Liver (tissue), 9 donors: ENCODE results near the gene HAND2. TPM values are rescaled to one million over a fixed set of nuclear protein-coding genes. Genes with fewer than 3 reads are reported as not detected.

Source experiments
- DNase-seq: peaks from one replicate; pipeline ENCODE4 v3.0.0-alpha.2; 2017; ENCODE audit warnings: low spot score
- H3K27ac ChIP-seq, 2 donors: one replicate each; pipeline ENCODE4 v1.7.0; 2013; ENCODE audit warnings: inconsistent platforms in 2 of 2, low read length in 2 of 2, control low read depth in 1 of 2, low read depth in 1 of 2, mild to moderate bottlenecking in 1 of 2
- H3K27me3 ChIP-seq, 4 donors: one replicate each; pipeline versions ENCODE4 v1.6.1 to v1.7.0; 2013; ENCODE audit warnings: low read length in 3 of 4, inconsistent platforms in 1 of 4, mild to moderate bottlenecking in 1 of 4, moderate library complexity in 1 of 4; ENCODE audit not compliant: control insufficient read depth in 4 of 4, insufficient read depth in 4 of 4
- H3K36me3 ChIP-seq, 4 donors: one replicate each; pipeline versions ENCODE4 v1.6.1 to v1.7.0; 2013; ENCODE audit warnings: low read length in 3 of 4, mild to moderate bottlenecking in 3 of 4, low read depth in 1 of 4, moderate library complexity in 1 of 4; ENCODE audit not compliant: control insufficient read depth in 4 of 4, insufficient read depth in 3 of 4
- H3K4me1 ChIP-seq, 4 donors: one replicate each; pipeline versions ENCODE4 v1.6.1 to v1.7.0; 2013; ENCODE audit warnings: low read length in 3 of 4, mild to moderate bottlenecking in 3 of 4, moderate library complexity in 1 of 4; ENCODE audit not compliant: control insufficient read depth in 4 of 4, insufficient read depth in 4 of 4
- H3K4me3 ChIP-seq, 3 donors: one replicate each; pipeline versions ENCODE4 v1.6.1 to v1.7.0; 2013; ENCODE audit warnings: low read length in 3 of 3, control low read depth in 1 of 3, low read depth in 1 of 3, mild to moderate bottlenecking in 1 of 3
- H3K9ac ChIP-seq, 2 donors: one replicate each; pipeline ENCODE4 v1.7.0; 2013; ENCODE audit warnings: low read length in 2 of 2, mild to moderate bottlenecking in 2 of 2, moderate library complexity in 2 of 2, control low read depth in 1 of 2, low read depth in 1 of 2
- H3K9me3 ChIP-seq, 4 donors: one replicate each; pipeline versions ENCODE4 v1.6.1 to v1.7.0; 2013; ENCODE audit warnings: low read length in 3 of 4; ENCODE audit not compliant: control insufficient read depth in 4 of 4
- ATF3 ChIP-seq: IDR thresholded peaks from 2 replicates; pipeline ENCODE4 v1.6.1; 2016; ENCODE audit warnings: antibody characterized with exemption
- EGR1 ChIP-seq, 2 donors: IDR thresholded peaks; 2 replicates each; pipeline ENCODE4 v1.6.1; 2016 to 2018; ENCODE audit warnings: antibody characterized with exemption in 2 of 2, low read depth in 2 of 2
- FOXA1 ChIP-seq: IDR thresholded peaks from 2 replicates; pipeline ENCODE4 v1.6.1; 2016; ENCODE audit warnings: antibody characterized with exemption
- FOXA2 ChIP-seq: IDR thresholded peaks from 2 replicates; pipeline ENCODE4 v1.6.1; 2016; ENCODE audit warnings: antibody characterized with exemption
- GABPA ChIP-seq, 2 donors: IDR thresholded peaks in 1 of 2; conservative IDR thresholded peaks in 1 of 2; 2 replicates each; pipeline ENCODE4 v1.6.1; 2016; ENCODE audit warnings: antibody characterized with exemption in 2 of 2, mild to moderate bottlenecking in 1 of 2, moderate library complexity in 1 of 2
- HNF4A ChIP-seq, 2 donors: conservative IDR thresholded peaks; 2 replicates each; pipeline ENCODE4 v1.6.1; 2016; ENCODE audit warnings: antibody characterized with exemption in 2 of 2, mild to moderate bottlenecking in 2 of 2
- HNF4G ChIP-seq: IDR thresholded peaks from 2 replicates; pipeline ENCODE4 v1.6.1; 2016; ENCODE audit warnings: antibody characterized with exemption
- JUND ChIP-seq, 2 donors: IDR thresholded peaks; 2 replicates each; pipeline ENCODE4 v1.6.1; 2016; ENCODE audit warnings: antibody characterized with exemption in 2 of 2
- MAX ChIP-seq: IDR thresholded peaks from 2 replicates; pipeline ENCODE4 v1.6.1; 2016; ENCODE audit warnings: antibody characterized with exemption
- NR2F2 ChIP-seq: IDR thresholded peaks from 2 replicates; pipeline ENCODE4 v1.6.1; 2016; ENCODE audit warnings: antibody characterized with exemption
- RAD21 ChIP-seq, 2 donors: IDR thresholded peaks; 2 replicates each; pipeline ENCODE4 v1.6.1; 2016; ENCODE audit warnings: antibody characterized with exemption in 2 of 2, mild to moderate bottlenecking in 2 of 2
- REST ChIP-seq: IDR thresholded peaks from 2 replicates; pipeline ENCODE4 v1.6.1; 2016; ENCODE audit warnings: antibody characterized with exemption, mild to moderate bottlenecking
- RXRA ChIP-seq, 2 donors: IDR thresholded peaks; 2 replicates each; pipeline ENCODE4 v1.6.1; 2017 to 2018; ENCODE audit warnings: antibody characterized with exemption in 2 of 2, mild to moderate bottlenecking in 1 of 2
- SP1 ChIP-seq: IDR thresholded peaks from 2 replicates; pipeline ENCODE4 v1.6.1; 2018; ENCODE audit warnings: antibody characterized with exemption, mild to moderate bottlenecking
- TAF1 ChIP-seq: conservative IDR thresholded peaks from 2 replicates; pipeline ENCODE4 v1.6.1; 2016; ENCODE audit warnings: antibody characterized with exemption, mild to moderate bottlenecking
- YY1 ChIP-seq: IDR thresholded peaks from 2 replicates; pipeline ENCODE4 v1.6.1; 2016; ENCODE audit warnings: antibody characterized with exemption, mild to moderate bottlenecking
- ZBTB33 ChIP-seq: IDR thresholded peaks from 2 replicates; pipeline ENCODE4 v1.6.1; 2016; ENCODE audit warnings: antibody characterized with exemption
- WGBS: extraction: QIAGEN DNeasy Blood & Tissue Kit; methylation state at CpG from one replicate; pipeline ENCODE4 v1.1.7; 2013; 5-methylcytosine and 5-hydroxymethylcytosine counted together
- polyA plus RNA-seq, 2 donors: library from polyadenylated mRNA; stranded (reverse) in 1 of 2; unstranded in 1 of 2; fragments of 200-250 nt in 1 of 2; fragments of >200 nt in 1 of 2; fragmentation: Nextera tagmentation in 1 of 2; extraction: Ambion mirVana in 1 of 2; gene quantifications; one replicate each; pipeline versions ENCODE4 v1.2.1 to v1.2.3, GENCODE V29; 2013 to 2015
- total RNA-seq, 2 donors: library from RNA; depleted of rRNA; stranded (reverse); fragments of >200 nt; gene quantifications; one replicate each; pipeline ENCODE4 v1.2.3, GENCODE V29; 2014
- donor health status: healthy.
- donor health status: healthy.
- donor health status: healthy.
- donor health status: healthy.
- donor health status: healthy.

The HAND2 gene
- total and polyA plus RNA-seq, 4 donors, result 2.1 to 4.7 (median 3.7) TPM

- no peak for TF ChIP-seq MAX
These were observed 20.7 kb downstream of the HAND2 start (continued) for GRCh38 chr4:173509036-173510001.

GRCh38 chr4:173508386-173509035, 21.5 kb downstream of the HAND2 start:
- 12% methylated on average over 34 of the region's 34 CpGs for WGBS
- no peak overlapping the region for H3K9ac ChIP-seq
- H3K27ac ChIP-seq, result peak overlapping the region; percentile 37 to 44
- no peaks in the 10 kb centered on the region for H3K9me3 ChIP-seq
- no peaks in the 10 kb centered on the region for H3K36me3 ChIP-seq
- DNase-seq, result no peak
- H3K4me1 ChIP-seq, result peaks cover 4 to 21% (median 7%) of the 10 kb centered on the region in 4 donors
- peak overlapping the region in 1 of 3 donors; percentile 34 for H3K4me3 ChIP-seq
- peaks cover 7 to 30% (median 14%) of the 10 kb centered on the region in 4 donors for H3K27me3 ChIP-seq
- TF ChIP-seq GABPA (IDR thresholded peaks at IDR 0.05 in 1 of 2, conservative IDR thresholded peaks at IDR 0.05 in 1 of 2), result no peak
- no peak for TF ChIP-seq ZBTB33
- TF ChIP-seq RAD21 (IDR thresholded peaks at IDR 0.05), result no peak
- TF ChIP-seq JUND (IDR thresholded peaks at IDR 0.05), result no peak
- no peak for TF ChIP-seq FOXA2
- TF ChIP-seq TAF1, result no peak
- no peak for TF ChIP-seq ATF3
- no peak for TF ChIP-seq NR2F2

GRCh38 chr4:173507471-173508385, 22.3 kb downstream of the HAND2 start:
- no peak overlapping the region for H3K9ac ChIP-seq
- H3K36me3 ChIP-seq, result no peaks in the 10 kb centered on the region
- WGBS, result 27% methylated on average over 27 of the region's 27 CpGs
- peaks cover 7 to 37% (median 15%) of the 10 kb centered on the region in 4 donors for H3K27me3 ChIP-seq
- no peaks in the 10 kb centered on the region for H3K9me3 ChIP-seq
- H3K27ac ChIP-seq, result no peak overlapping the region
- peaks cover 4 to 21% (median 7%) of the 10 kb centered on the region in 4 donors for H3K4me1 ChIP-seq
- H3K4me3 ChIP-seq, result no peak overlapping the region
- no peak for DNase-seq
- no peak for TF ChIP-seq JUND (IDR thresholded peaks at IDR 0.05)
- TF ChIP-seq RAD21 (IDR thresholded peaks at IDR 0.05), result no peak
- TF ChIP-seq HNF4A (conservative IDR thresholded peaks at IDR 0.05), result no peak
- TF ChIP-seq HNF4G, result no peak
- TF ChIP-seq RXRA (IDR thresholded peaks at IDR 0.05), result no peak
- TF ChIP-seq YY1, result no peak
- no peak for TF ChIP-seq GABPA (IDR thresholded peaks at IDR 0.05 in 1 of 2, conservative IDR thresholded peaks at IDR 0.05 in 1 of 2)
- no peak for TF ChIP-seq REST
- no peak for TF ChIP-seq ATF3
- TF ChIP-seq NR2F2, result no peak
- no peak for TF ChIP-seq TAF1
- no peak for TF ChIP-seq EGR1 (IDR thresholded peaks at IDR 0.05; ENCODE audit: low read depth in 2 of 2)
- TF ChIP-seq FOXA2, result no peak
- TF ChIP-seq MAX, result no peak
- TF ChIP-seq FOXA1, result no peak
- TF ChIP-seq SP1, result no peak
